PC-3 (cell line): ENCODE results near the gene EYS. TPM values are rescaled to one million over a fixed set of nuclear protein-coding genes. Genes with fewer than 3 reads are reported as not detected.

Experiments
- ATAC-seq: fragments of 200-7000 bp; cut with Tn5 transposase; 2 replicates; pipeline ENCODE4 v1.9.1; 2020; ENCODE audit warnings: mild to moderate bottlenecking, moderate library complexity
- BruUV-seq: library from RNA; stranded (reverse); fragments of 400-500 nt; replicated peaks from 2 replicates; lab custom pipeline; 2021; lab: Mats Ljungman, UMichigan
- CTCF ChIA-PET: fragments of 300-600 bp; sonication (Branson Sonifier 250); formaldehyde crosslinking; loops from one replicate; lab custom pipeline; 2022; ENCODE audit warnings: antibody characterized with exemption; lab: Charles Lee
- POLR2A ChIA-PET: fragments of 300-600 bp; sonication (Branson Sonifier 250); formaldehyde crosslinking; loops from one replicate; lab custom pipeline; 2022; ENCODE audit warnings: antibody characterized with exemption; ENCODE audit not compliant: unreplicated experiment; lab: Charles Lee
- DNase-seq: peaks from one replicate; pipeline ENCODE4 v3.0.0-alpha.2; 2015
- H2AFZ ChIP-seq: fragments of 300-600 bp; sonication (generic); 2 replicates; pipeline ENCODE4 v1.6.0; 2016; ENCODE audit warnings: antibody characterized with exemption, low read length
- H3F3A ChIP-seq: fragments of 300-600 bp; sonication (generic); one replicate; pipeline ENCODE4 v1.6.0; 2017; ENCODE audit warnings: antibody characterized with exemption, low read length, control low read depth, mild to moderate bottlenecking; ENCODE audit not compliant: unreplicated experiment
- H3K27ac ChIP-seq: fragments of 300-600 bp; sonication (generic); 2 replicates; pipeline ENCODE4 v1.5.1; 2016; ENCODE audit warnings: mild to moderate bottlenecking, low read length
- H3K27me3 ChIP-seq: fragments of 300-600 bp; sonication (generic); 2 replicates; pipeline ENCODE4 v1.6.1; 2016; ENCODE audit warnings: low read length, mixed read lengths
- H3K36me3 ChIP-seq: fragments of 300-600 bp; sonication (generic); 2 replicates; pipeline ENCODE4 v1.6.1; 2016; ENCODE audit warnings: low read depth, mixed run types, low read length, mixed read lengths
- H3K4me1 ChIP-seq: fragments of 300-600 bp; sonication (generic); 2 replicates; pipeline ENCODE4 v1.5.1; 2016; ENCODE audit warnings: low read length; ENCODE audit not compliant: insufficient read depth
- H3K4me2 ChIP-seq: fragments of 300-600 bp; sonication (generic); 2 replicates; pipeline ENCODE4 v1.6.0; 2016; ENCODE audit warnings: low read length
- H3K4me3 ChIP-seq: fragments of 300-600 bp; sonication (generic); 2 replicates; pipeline ENCODE4 v1.5.1; 2016; ENCODE audit warnings: mild to moderate bottlenecking, low read length, mixed read lengths
- H3K79me2 ChIP-seq: fragments of 300-600 bp; sonication (generic); 2 replicates; pipeline ENCODE4 v1.6.1; 2017; ENCODE audit warnings: low read length, mixed read lengths
- H3K9ac ChIP-seq: fragments of 300-600 bp; sonication (generic); 2 replicates; pipeline ENCODE4 v1.6.0; 2016; ENCODE audit warnings: mild to moderate bottlenecking, low read length
- H3K9me2 ChIP-seq: fragments of 300-600 bp; sonication (generic); replicated peaks from 2 replicates; pipeline ENCODE4 v1.6.1; 2016; ENCODE audit warnings: mixed run types, low read length, mixed read lengths
- H3K9me3 ChIP-seq: fragments of 300-600 bp; sonication (generic); 2 replicates; pipeline ENCODE4 v1.6.1; 2016; ENCODE audit warnings: low read length, mixed read lengths
- H4K20me1 ChIP-seq: fragments of 300-600 bp; sonication (generic); 2 replicates; pipeline ENCODE4 v1.6.1; 2016; ENCODE audit warnings: low read length, mixed read lengths
- EZH2 ChIP-seq: fragments of 300-600 bp; sonication (generic); IDR thresholded peaks from one replicate; pipeline ENCODE4 v1.6.1; 2017; ENCODE audit warnings: antibody characterized with exemption, mild to moderate bottlenecking, low read length; ENCODE audit not compliant: unreplicated experiment
- EZH2phosphoT487 ChIP-seq: fragments of 300-600 bp; sonication (generic); IDR thresholded peaks from 2 replicates; pipeline ENCODE4 v1.6.1; 2018; ENCODE audit warnings: mild to moderate bottlenecking, antibody characterized with exemption, low read length, borderline replicate concordance
- intact Hi-C: fragments of 100-400 bp; cut with micrococcal nuclease; formaldehyde crosslinking; loops from 2 replicates; pipeline ENCODE4 v1.9.0; 2023
- total RNA-seq: library from RNA; depleted of rRNA; stranded (reverse); fragments of >200 nt; gene quantifications from 2 replicates; pipeline ENCODE4 v1.2.3, GENCODE V29; 2014
- TF ChIP-seq, protein P1 (sequence below): fragments of 300-600 bp; sonication (generic); conservative IDR thresholded peaks from 2 replicates; pipeline ENCODE4 v1.5.1; 2017; ENCODE audit warnings: antibody characterized with exemption, low read depth, mild to moderate bottlenecking, low read length

EYS gene
- total RNA-seq, 1 experiment from 2014 or later = 0.07 TPM

GRCh38 chr6:65469650-65470049, 237.4 kb downstream of the EYS start:
- H3K9ac ChIP-seq = no peak overlapping the region
- no peak for ATAC-seq
- no peak overlapping the region for H3K27ac ChIP-seq
- H3K4me1 ChIP-seq = no peaks in the 10 kb centered on the region
- H3K9me2 ChIP-seq = no peaks in the 10 kb centered on the region
- no peak overlapping the region for H3K4me2 ChIP-seq
- no peak overlapping the region for H3K4me3 ChIP-seq
- no peaks in the 10 kb centered on the region for H3K9me3 ChIP-seq
- intact Hi-C loops = no loop called here
- no peaks in the 10 kb centered on the region for H3K36me3 ChIP-seq
- ChIA-PET CTCF (no interaction called here), POLR2A (no interaction called here)
- H3F3A ChIP-seq = no peaks in the 10 kb centered on the region
- no peak for TF ChIP-seq EZH2phosphoT487
- TF ChIP-seq EZH2 = no peak
- TF ChIP-seq, protein P1, sequence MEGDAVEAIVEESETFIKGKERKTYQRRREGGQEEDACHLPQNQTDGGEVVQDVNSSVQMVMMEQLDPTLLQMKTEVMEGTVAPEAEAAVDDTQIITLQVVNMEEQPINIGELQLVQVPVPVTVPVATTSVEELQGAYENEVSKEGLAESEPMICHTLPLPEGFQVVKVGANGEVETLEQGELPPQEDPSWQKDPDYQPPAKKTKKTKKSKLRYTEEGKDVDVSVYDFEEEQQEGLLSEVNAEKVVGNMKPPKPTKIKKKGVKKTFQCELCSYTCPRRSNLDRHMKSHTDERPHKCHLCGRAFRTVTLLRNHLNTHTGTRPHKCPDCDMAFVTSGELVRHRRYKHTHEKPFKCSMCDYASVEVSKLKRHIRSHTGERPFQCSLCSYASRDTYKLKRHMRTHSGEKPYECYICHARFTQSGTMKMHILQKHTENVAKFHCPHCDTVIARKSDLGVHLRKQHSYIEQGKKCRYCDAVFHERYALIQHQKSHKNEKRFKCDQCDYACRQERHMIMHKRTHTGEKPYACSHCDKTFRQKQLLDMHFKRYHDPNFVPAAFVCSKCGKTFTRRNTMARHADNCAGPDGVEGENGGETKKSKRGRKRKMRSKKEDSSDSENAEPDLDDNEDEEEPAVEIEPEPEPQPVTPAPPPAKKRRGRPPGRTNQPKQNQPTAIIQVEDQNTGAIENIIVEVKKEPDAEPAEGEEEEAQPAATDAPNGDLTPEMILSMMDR = no peak
- no peaks in the 10 kb centered on the region for H3K27me3 ChIP-seq
- no peaks in the 10 kb centered on the region for H3K79me2 ChIP-seq
- no peak overlapping the region for H2AFZ ChIP-seq
- BruUV-seq = no TSS peak
- no peak for DNase-seq
- no peaks in the 10 kb centered on the region for H4K20me1 ChIP-seq

- Histone ChIP-seq H3K4me3 (no peak overlapping the region), H3K36me3 (no peaks in the 10 kb centered on the region), H4K20me1 (no peaks in the 10 kb centered on the region), H3K79me2 (no peaks in the 10 kb centered on the region), H3K4me2 (no peak overlapping the region), H3K27ac (no peak overlapping the region), H2AFZ (no peak overlapping the region), H3K9me3 (no peaks in the 10 kb centered on the region), H3K4me1 (no peaks in the 10 kb centered on the region), H3K9me2 (no peaks in the 10 kb centered on the region), H3F3A (no peaks in the 10 kb centered on the region), H3K9ac (no peak overlapping the region), H3K27me3 (no peaks in the 10 kb centered on the region)
- no peak for TF ChIP-seq EZH2
- TF ChIP-seq, protein P1 = no peak
- TF ChIP-seq EZH2phosphoT487 = no peak
- ChIA-PET POLR2A (no interaction called here), CTCF (no interaction called here)
- no TSS peak for BruUV-seq
- DNase-seq (no peak), ATAC-seq (no peak)
- intact Hi-C loops = no loop called here
These were observed 238.7 kb downstream of the EYS start for GRCh38 chr6:65468307-65468706.

DNA sequence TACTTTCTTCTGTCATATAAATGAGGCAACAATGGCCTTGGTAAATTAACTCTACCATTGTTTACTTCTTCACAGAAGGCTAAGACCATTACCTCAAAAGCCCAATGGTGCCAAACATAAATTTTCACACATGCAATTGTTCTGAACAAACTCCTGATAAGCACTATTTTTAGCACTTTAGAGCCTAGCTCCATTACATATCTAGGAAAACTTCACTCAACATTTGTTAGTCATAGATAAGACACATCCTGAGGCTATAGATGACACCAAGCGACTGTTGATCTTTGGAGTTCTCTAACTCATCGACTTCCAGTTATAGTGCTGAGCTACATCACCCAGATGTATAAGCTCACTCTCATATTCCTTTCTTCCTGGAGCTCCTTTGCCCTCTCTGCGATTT, 245.9 kb downstream of the EYS start:
- no peak overlapping the region for H3K27ac ChIP-seq
- H2AFZ ChIP-seq = no peak overlapping the region
- POLR2A ChIA-PET = no interaction called here
- DNase-seq = no peak
- no peaks in the 10 kb centered on the region for H3K36me3 ChIP-seq
- H4K20me1 ChIP-seq = no peaks in the 10 kb centered on the region
- no peaks in the 10 kb centered on the region for H3K9me3 ChIP-seq
- intact Hi-C loops = no loop called here
- no peaks in the 10 kb centered on the region for H3K4me1 ChIP-seq
- no peak for TF ChIP-seq EZH2
- TF ChIP-seq, protein P1 = no peak
- TF ChIP-seq EZH2phosphoT487 = no peak
- H3K27me3 ChIP-seq = no peaks in the 10 kb centered on the region
- H3K4me3 ChIP-seq = no peak overlapping the region
- H3K79me2 ChIP-seq = no peaks in the 10 kb centered on the region
- no peaks in the 10 kb centered on the region for H3K9me2 ChIP-seq
- no peak overlapping the region for H3K9ac ChIP-seq
- CTCF ChIA-PET = no interaction called here
- no TSS peak for BruUV-seq
- no peak for ATAC-seq
- no peaks in the 10 kb centered on the region for H3F3A ChIP-seq
- H3K4me2 ChIP-seq = no peak overlapping the region
